DOHH2 (cell line): Measurements from ENCODE around the gene CYS1.

Source experiments
- CTCF ChIP-seq: fragments of 200-600 bp; sonication (generic); IDR thresholded peaks from one replicate; pipeline ENCODE4 v1.5.1; 2014; ENCODE audit warnings: antibody characterized with exemption, mild to moderate bottlenecking, low read depth, low read length; ENCODE audit not compliant: poor library complexity, severe bottlenecking
- EZH2phosphoT487 ChIP-seq: fragments of 200-600 bp; sonication (generic); IDR thresholded peaks from 2 replicates; pipeline ENCODE4 v1.6.1; 2017; ENCODE audit warnings: borderline replicate concordance, mild to moderate bottlenecking, antibody characterized with exemption, low read length, moderate library complexity, mixed read lengths

- TF ChIP-seq CTCF, result no peak
- no peak for TF ChIP-seq EZH2phosphoT487
Observed at GRCh38 chr2:10062931-10063365, 17.3 kb downstream of the CYS1 start.
